ENCODE measurements around the gene EXOG. TPM values are rescaled to one million over a fixed set of nuclear protein-coding genes. Genes with fewer than 3 reads are reported as not detected.

EXOG gene
- total RNA-seq, 4 donors from 2014 or later = 14.9 to 37.8 (median 30.8) TPM

DNA sequence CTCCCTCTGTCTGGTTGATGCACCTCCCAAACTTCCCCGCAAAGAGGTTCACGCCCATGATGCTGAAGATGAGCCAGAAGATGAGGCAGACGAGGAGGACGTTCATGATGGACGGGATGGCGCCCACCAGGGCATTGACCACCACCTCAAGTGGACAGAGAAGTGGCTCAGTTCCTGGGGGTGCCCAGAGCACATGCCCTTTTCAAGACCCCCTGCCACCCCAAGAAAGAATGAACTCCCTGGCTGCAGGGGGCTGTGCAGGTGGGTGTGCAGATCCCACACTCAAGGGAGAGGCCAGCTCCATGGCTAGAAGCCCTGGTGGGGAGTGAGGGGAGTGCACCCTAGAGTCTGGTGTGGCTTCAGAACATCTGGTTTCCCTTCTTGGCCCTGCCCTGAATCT is 64.1 kb downstream of the EXOG start:
- WGBS = 90% methylated on average over 5 of the region's 6 CpGs
- H3K27ac ChIP-seq (replicated peaks in 1 of 4) = no peak overlapping the region
- intact Hi-C loops (cut with DNase I) = no loop called here
- H3K27me3 ChIP-seq = no peaks in the 10 kb centered on the region
- H3K4me3 ChIP-seq = no peak overlapping the region
- no peaks in the 10 kb centered on the region for H3K4me1 ChIP-seq
- DNase-seq (ENCODE audit: extremely low spot score) = no peak
- H3K36me3 ChIP-seq = peaks cover 0 to 54% (median 0%) of the 10 kb centered on the region in 4 donors
- TF ChIP-seq POLR2A (IDR thresholded peaks at IDR 0.05; ENCODE audit: low read depth) (no peak), EP300 (IDR thresholded peaks at IDR 0.05) (no peak), CTCF (IDR thresholded peaks at IDR 0.05) (no peak), POLR2AphosphoS5 (IDR thresholded peaks at IDR 0.05) (no peak)
- no peaks in the 10 kb centered on the region for H3K9me3 ChIP-seq

DNA sequence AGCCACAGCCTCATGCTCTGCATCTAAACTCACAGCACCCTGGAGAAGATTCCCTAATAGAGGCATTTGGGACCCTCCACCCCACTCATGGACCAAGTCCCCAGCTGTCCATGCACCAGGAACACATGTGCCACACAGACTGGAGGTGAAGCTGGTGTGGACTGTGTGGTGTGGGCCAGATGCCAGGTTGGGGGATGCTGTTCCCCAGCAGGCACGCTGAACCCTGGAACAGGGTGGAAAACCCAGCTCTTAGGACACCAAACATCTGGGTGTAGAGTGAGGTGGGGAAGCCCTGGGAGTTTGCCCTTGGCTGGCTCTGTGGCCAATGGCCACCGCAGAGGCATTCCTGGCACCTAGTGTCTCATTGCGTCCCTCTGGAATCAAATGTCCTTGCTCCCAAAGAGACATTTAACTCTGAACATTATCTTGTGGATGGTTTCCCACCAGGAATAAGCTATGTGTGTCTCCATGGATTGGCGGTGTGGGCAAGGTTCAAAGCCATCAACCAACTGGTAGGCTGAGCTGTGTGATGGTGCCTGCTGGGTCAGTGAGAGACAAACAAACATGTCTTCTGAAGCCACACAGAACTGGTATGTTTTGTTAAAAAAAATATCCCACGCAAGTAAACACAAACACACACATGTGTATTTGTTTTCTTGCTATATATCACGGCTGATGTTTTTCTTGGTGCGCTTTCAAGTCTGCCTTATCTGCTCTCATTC is 65.0 kb downstream of the EXOG start:
- H3K36me3 ChIP-seq = peaks cover 0 to 54% (median 0%) of the 10 kb centered on the region in 4 donors
- no peak for DNase-seq (ENCODE audit: extremely low spot score)

GRCh38 chr3:38561746-38562466 is 65.8 kb downstream of the EXOG start:
- H3K36me3 ChIP-seq = peaks cover 0 to 56% (median 0%) of the 10 kb centered on the region in 4 donors
- intact Hi-C loops (cut with DNase I) = no loop called here

More for the DNA sequence above, 65.0 kb downstream of the EXOG start:
- Histone ChIP-seq H3K9me3 (no peaks in the 10 kb centered on the region), H3K4me3 (no peak overlapping the region), H3K27ac (replicated peaks in 1 of 4) (no peak overlapping the region), H3K4me1 (no peaks in the 10 kb centered on the region), H3K27me3 (no peaks in the 10 kb centered on the region)
- WGBS = 89% methylated on average over 6 of the region's 7 CpGs
- TF ChIP-seq EP300 (IDR thresholded peaks at IDR 0.05) (no peak), POLR2AphosphoS5 (IDR thresholded peaks at IDR 0.05) (no peak), CTCF (IDR thresholded peaks at IDR 0.05) (no peak), POLR2A (IDR thresholded peaks at IDR 0.05; ENCODE audit: low read depth) (no peak)
- intact Hi-C loops (cut with DNase I) = no loop called here

GRCh38 chr3:38562467-38562925 is 66.4 kb downstream of the EXOG start:
- WGBS = 95% methylated on average over 5 of the region's 7 CpGs
- intact Hi-C loops (cut with DNase I) = no loop called here
- Histone ChIP-seq H3K27me3 (no peaks in the 10 kb centered on the region), H3K27ac (replicated peaks in 1 of 4) (no peak overlapping the region), H3K4me1 (no peaks in the 10 kb centered on the region), H3K9me3 (no peaks in the 10 kb centered on the region), H3K36me3 (peaks cover 0 to 57% (median 0%) of the 10 kb centered on the region in 4 donors), H3K4me3 (no peak overlapping the region)
- DNase-seq (ENCODE audit: extremely low spot score) = no peak
- TF ChIP-seq POLR2A (IDR thresholded peaks at IDR 0.05; ENCODE audit: low read depth) (no peak), CTCF (IDR thresholded peaks at IDR 0.05) (no peak), POLR2AphosphoS5 (IDR thresholded peaks at IDR 0.05) (no peak)

More at GRCh38 chr3:38561746-38562466, 65.8 kb downstream of the EXOG start:
- TF ChIP-seq CTCF (IDR thresholded peaks at IDR 0.05) (no peak), EP300 (IDR thresholded peaks at IDR 0.05) (no peak), POLR2AphosphoS5 (IDR thresholded peaks at IDR 0.05) (no peak), POLR2A (IDR thresholded peaks at IDR 0.05; ENCODE audit: low read depth) (no peak)
- DNase-seq (ENCODE audit: extremely low spot score) = no peak
- H3K27me3 ChIP-seq = no peaks in the 10 kb centered on the region
- H3K27ac ChIP-seq (replicated peaks in 1 of 4) = no peak overlapping the region
- no peak overlapping the region for H3K4me3 ChIP-seq
- WGBS = 82% methylated on average over 9 of the region's 10 CpGs
- no peaks in the 10 kb centered on the region for H3K4me1 ChIP-seq
- no peaks in the 10 kb centered on the region for H3K9me3 ChIP-seq
